H7 (cell line): ENCODE data around the gene ASB18. TPM values are rescaled to one million over a fixed set of nuclear protein-coding genes. Genes with fewer than 3 reads are reported as not detected.

Source experiments
- DNase-seq: peaks from one replicate; pipeline ENCODE4 v3.0.0; 2012
- H3K27me3 ChIP-seq: 2 replicates; pipeline ENCODE4 v1.6.0; 2011; ENCODE audit warnings: mild to moderate bottlenecking, low read length; ENCODE audit not compliant: control insufficient read depth, insufficient read depth
- H3K36me3 ChIP-seq: replicated peaks from 2 replicates; pipeline ENCODE4 v1.5.1; 2011; ENCODE audit warnings: low read length; ENCODE audit not compliant: control insufficient read depth, insufficient read depth
- H3K4me3 ChIP-seq: 2 replicates; pipeline ENCODE4 v1.5.1; 2011; ENCODE audit warnings: low read depth, mild to moderate bottlenecking, control low read depth, low read length, moderate library complexity; ENCODE audit not compliant: insufficient read depth
- total RNA-seq: library from RNA; depleted of rRNA; stranded (reverse); fragments of >200 nt; shearing (Covaris generic); gene quantifications from 2 replicates; pipeline ENCODE4 v1.2.3, GENCODE V29; 2014

The ASB18 gene
- total RNA-seq, 1 experiment from 2014 or later: not detected

GRCh38 chr2:236215196-236215595 is 49.0 kb downstream of the ASB18 start:
- Histone ChIP-seq H3K36me3 (no peaks in the 10 kb centered on the region), H3K27me3 (no peaks in the 10 kb centered on the region), H3K4me3 (no peak overlapping the region)
- no peak for DNase-seq

GRCh38 chr2:236214376-236214995 is 49.7 kb downstream of the ASB18 start:
- no peak for DNase-seq
- Histone ChIP-seq H3K4me3 (no peak overlapping the region), H3K27me3 (no peaks in the 10 kb centered on the region), H3K36me3 (no peaks in the 10 kb centered on the region)

DNA sequence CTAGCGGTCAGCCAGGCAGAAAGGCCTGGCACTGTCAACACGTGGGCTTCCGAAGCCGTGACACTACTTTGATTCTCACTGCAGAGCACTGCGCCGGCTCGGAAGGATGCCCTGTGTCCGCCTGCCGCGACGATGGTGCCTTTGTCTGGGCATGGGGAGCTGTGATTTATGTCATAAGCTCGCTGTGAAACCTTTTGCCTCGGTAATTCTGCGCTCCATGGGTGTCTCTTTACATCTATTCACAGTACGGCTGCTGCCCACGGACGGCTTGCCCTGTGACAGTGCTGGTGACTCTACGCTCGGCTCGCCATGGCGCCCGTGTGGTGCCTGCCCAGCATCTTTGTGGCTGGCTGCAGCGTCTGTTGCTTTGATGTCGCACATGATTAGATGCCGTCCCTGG is 52.9 kb downstream of the ASB18 start:
- H3K4me3 ChIP-seq: no peak overlapping the region
- no peaks in the 10 kb centered on the region for H3K36me3 ChIP-seq
- DNase-seq: no peak
- no peaks in the 10 kb centered on the region for H3K27me3 ChIP-seq

DNA sequence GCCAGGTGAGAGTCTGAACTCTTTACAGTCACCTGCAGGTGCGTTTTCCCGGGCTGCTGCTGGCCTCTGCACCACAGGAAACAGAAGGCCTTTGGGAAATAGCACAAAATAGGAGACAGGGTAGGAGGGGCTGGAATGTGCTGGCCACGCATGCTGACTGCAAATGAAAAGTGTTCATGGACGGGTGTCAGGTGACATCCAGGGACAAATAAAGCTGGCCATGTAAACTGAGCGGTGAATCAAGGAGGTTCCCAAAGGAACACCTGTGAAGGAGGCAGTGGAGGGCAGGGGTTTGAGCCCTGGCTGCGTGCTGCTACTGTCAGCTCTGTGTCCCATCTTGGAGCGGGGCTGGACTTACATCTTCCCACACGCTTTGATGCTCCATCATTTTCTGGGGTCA is 53.7 kb downstream of the ASB18 start:
- Histone ChIP-seq H3K4me3 (no peak overlapping the region), H3K27me3 (no peaks in the 10 kb centered on the region), H3K36me3 (no peaks in the 10 kb centered on the region)
- DNase-seq: no peak

- DNase-seq: no peak
- Histone ChIP-seq H3K27me3 (no peaks in the 10 kb centered on the region), H3K4me3 (no peak overlapping the region), H3K36me3 (no peaks in the 10 kb centered on the region)
Observed at GRCh38 chr2:236209996-236210395, 54.2 kb downstream of the ASB18 start.

DNA sequence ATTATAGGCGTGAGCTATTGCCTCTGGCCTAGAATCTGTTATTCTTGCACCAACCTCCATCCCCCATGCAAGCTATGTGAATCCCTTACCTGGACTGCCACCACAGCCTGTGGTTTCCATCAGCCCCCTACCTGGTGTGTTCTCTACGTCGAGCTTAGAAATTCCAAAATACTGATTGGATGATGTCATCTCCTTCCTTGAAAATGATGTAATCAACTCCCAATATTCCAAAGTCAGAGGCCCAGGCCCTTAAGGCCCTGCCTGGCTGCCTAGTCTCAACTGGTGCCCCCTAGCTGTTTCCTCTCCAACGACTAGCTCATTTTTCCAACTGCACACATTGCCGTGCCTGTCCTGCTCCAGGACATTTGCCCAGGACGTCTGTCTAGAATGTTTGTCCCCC is 54.7 kb downstream of the ASB18 start:
- no peaks in the 10 kb centered on the region for H3K36me3 ChIP-seq
- H3K27me3 ChIP-seq: no peaks in the 10 kb centered on the region
- DNase-seq: peak; percentile 72
- no peak overlapping the region for H3K4me3 ChIP-seq

DNA sequence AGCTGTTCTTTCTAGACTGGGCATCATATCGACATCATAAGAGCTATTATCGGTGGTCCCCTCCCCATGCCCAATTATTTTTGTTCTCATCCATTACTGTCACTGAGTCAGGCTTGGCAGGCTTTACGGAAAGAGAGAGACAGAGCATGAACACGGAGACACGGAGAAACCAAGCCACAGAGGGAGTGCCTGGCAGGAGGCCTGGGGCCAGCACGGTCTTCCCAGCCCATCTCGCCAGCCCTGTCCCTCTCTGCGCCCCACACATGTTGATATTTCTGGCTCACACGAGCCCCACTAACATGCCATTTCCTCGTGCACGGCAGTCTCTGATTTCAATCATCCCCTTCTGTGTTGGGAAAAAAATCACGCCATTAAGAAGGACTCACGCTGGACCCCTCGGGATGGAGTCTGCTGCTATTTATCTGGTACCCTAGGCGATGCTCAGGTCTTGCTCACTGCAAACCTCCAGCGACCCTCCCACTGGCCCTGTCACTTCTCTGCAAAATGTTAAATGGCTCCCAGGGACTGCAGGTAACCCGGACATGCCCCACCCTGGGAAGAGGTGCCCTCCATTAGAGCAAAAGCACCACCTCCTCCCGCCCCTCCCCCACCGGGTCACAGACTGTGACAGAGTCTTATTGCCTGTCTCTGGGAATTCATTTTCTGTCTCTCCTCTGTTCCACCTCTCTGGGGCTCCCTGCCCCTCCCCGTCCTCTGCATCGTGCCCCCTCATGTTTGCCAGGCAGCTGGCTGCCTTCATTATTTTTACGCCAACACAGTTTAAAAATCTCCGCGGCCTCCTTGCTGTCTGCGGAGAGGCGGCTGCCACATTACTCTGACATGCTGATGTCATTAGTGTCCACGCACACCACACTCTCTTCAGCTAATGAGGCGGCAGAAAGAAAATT is 55.9 kb downstream of the ASB18 start:
- DNase-seq: no peak
- H3K4me3 ChIP-seq: no peak overlapping the region
- no peaks in the 10 kb centered on the region for H3K36me3 ChIP-seq
- H3K27me3 ChIP-seq: no peaks in the 10 kb centered on the region

GRCh38 chr2:236207472-236207871 is 56.7 kb downstream of the ASB18 start:
- H3K36me3 ChIP-seq: no peaks in the 10 kb centered on the region
- no peaks in the 10 kb centered on the region for H3K27me3 ChIP-seq
- no peak overlapping the region for H3K4me3 ChIP-seq
- no peak for DNase-seq

- Histone ChIP-seq H3K4me3 (no peak overlapping the region), H3K36me3 (no peaks in the 10 kb centered on the region), H3K27me3 (no peaks in the 10 kb centered on the region)
- no peak for DNase-seq
Observed at GRCh38 chr2:236205867-236206645, 58.1 kb downstream of the ASB18 start.

DNA sequence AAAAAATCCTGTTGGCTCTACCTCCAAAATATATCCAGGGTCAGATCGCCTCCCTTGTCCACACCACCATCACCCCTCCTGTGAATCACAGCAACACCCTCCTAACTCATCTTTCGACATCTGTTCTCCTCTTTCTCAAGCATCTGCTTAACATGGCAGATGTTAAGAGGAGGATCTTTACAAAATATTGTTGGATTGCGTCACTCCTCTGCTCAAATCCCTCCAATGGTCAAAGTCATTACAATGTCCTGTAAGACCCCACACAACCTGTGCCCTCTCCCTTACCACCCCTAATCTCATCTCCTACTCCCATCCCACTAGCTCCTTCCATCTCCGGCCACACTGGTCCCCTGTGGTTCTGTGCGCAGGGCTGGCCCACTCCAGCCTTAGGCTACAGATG is 59.3 kb downstream of the ASB18 start:
- Histone ChIP-seq H3K36me3 (no peaks in the 10 kb centered on the region), H3K27me3 (no peaks in the 10 kb centered on the region), H3K4me3 (no peak overlapping the region)
- no peak for DNase-seq

- no peaks in the 10 kb centered on the region for H3K27me3 ChIP-seq
- no peaks in the 10 kb centered on the region for H3K36me3 ChIP-seq
- no peak overlapping the region for H3K4me3 ChIP-seq
- DNase-seq: no peak
Observed at GRCh38 chr2:236200378-236200777, 63.8 kb downstream of the ASB18 start.

DNA sequence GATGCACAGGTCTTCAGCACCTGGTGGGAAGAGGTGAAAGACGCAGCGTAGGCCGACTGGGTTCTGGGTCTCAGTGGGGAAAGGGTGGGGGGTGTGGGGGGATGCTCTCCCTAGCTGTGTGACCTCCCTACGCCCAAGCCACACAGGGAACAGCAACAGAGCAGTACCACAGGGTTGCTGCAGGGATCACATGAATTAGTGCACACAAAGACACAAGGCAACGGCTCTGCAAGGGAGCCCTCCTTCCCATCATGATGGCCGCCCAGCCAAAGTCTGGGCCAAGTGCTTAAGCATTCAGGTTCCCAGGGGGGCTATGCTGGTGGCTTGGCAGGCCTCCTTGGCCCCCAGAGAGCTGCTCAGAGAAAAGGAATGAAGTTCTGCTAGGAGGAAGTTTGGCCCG is 67.8 kb downstream of the ASB18 start:
- Histone ChIP-seq H3K27me3 (no peaks in the 10 kb centered on the region), H3K4me3 (no peak overlapping the region), H3K36me3 (no peaks in the 10 kb centered on the region)
- no peak for DNase-seq

DNA sequence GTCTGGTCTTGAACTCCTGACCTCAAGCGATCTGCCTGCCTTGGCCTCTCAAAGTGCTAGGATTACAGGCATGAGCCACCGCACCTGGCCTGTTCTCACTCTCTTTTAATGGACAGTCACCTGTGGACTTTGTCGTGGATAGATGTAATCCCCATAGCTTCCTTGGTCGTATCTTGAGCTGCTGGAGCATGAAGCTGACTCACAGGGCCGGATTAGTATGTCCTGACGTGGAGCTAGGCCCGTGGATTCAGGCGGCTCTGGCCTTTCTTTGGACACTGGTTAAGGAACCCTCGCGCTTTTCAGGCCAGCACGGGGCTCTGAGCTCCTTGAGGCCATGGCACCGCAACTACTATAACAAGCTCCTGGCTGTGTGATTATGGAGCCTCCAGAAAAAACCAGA is 68.5 kb downstream of the ASB18 start:
- Histone ChIP-seq H3K36me3 (no peaks in the 10 kb centered on the region), H3K27me3 (no peaks in the 10 kb centered on the region), H3K4me3 (no peak overlapping the region)
- no peak for DNase-seq

GRCh38 chr2:236194786-236195185 is 69.4 kb downstream of the ASB18 start:
- Histone ChIP-seq H3K4me3 (no peak overlapping the region), H3K36me3 (no peaks in the 10 kb centered on the region), H3K27me3 (no peaks in the 10 kb centered on the region)
- DNase-seq: no peak

GRCh38 chr2:236193026-236193425 is 71.2 kb downstream of the ASB18 start:
- no peak overlapping the region for H3K4me3 ChIP-seq
- no peaks in the 10 kb centered on the region for H3K36me3 ChIP-seq
- peak; percentile 69 for DNase-seq
- H3K27me3 ChIP-seq: no peaks in the 10 kb centered on the region
